ENCODE data around the gene AMPD2.

The AMPD2 gene

DNA sequence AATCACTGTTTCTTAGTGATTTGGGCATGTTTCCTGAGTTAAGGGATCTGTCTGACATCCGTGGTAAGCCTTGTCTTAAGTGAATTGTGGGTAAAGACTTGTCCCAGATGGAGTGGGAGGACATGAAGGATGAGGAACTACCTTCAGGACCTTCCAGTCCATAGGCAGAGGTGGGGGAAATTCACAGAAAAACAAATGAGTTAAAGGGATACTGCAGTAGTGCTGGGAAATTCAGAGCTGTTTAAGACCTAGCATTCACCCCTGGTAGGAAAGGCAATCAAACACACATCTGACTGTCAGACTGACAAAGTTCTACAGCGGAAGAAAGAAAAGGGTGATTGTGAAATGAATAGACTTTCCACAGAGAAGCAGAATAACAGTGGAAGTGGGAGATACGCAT is 3.2 kb upstream of the AMPD2 start:
- FAIRE-seq (no peak), DNase-seq (ENCODE audit: low spot score) (no peak)

- FAIRE-seq, result no peak
- DNase-seq (ENCODE audit: low spot score), result peak; percentile 77
Observed at GRCh38 chr1:109617291-109617801, 2.3 kb upstream of the AMPD2 start.

- DNase-seq (ENCODE audit: low spot score) (peak; percentile 37), FAIRE-seq (no peak)
Observed at GRCh38 chr1:109618661-109619575, 719 bp upstream of the AMPD2 start.

GRCh38 chr1:109620401-109620791 is 759 bp downstream of the AMPD2 start:
- FAIRE-seq (no peak), DNase-seq (ENCODE audit: low spot score) (peak; percentile 73)

DNA sequence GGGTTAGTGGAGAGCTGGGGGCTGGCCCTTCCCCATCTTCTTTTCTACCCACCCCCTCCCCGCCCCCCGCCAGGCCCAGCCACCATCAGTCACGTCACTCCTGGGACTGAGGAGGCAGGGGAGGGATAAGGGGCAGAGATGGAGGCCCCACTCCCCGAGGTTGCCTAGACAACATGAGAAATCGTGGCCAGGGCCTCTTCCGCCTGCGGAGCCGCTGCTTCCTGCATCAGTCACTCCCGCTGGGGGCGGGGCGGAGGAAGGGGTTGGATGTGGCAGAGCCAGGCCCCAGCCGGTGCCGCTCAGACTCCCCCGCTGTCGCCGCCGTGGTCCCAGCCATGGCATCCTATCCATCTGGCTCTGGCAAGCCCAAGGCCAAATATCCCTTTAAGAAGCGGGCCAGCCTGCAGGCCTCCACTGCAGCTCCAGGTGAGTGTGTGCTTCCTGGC is 1.2 kb downstream of the AMPD2 start:
- peak; percentile 74 for FAIRE-seq
- DNase-seq (ENCODE audit: low spot score), result peak; percentile 98

DNA sequence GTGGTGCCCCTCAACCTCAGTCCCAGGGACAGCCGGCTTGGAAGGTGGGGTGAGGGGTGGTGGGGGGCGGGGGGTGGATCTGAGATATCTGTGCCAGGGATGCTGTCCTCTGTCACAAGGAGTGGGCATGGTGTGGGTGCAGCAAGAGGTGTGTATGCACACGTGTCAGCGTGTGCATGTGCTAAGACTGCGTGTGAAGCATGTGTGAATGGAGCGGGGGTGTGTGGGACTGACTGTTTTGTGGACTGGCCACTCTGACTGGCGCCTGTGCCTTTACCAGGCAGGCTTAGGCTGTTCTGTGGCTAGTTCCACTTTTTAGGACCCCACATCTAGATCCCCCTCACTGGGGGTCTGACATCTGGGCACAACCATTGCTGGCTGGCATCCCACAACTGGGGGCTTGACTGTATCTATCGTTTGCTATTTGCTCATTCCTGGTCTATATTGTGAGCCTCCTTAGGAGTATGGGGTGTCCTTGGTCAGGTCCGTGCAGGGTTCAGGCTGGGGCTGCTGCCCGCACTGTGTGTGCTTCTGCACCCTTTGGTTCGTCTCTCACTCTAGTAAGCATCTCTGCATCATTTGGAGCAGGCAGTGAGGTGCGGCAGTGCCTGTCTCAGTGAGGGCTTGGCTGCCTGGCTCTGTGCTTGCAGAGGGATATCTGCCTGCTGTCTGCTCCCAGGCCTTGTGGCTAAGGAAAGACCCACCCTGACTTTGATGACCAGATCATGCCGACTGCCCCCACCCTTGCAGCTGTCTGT is 1.9 kb downstream of the AMPD2 start:
- FAIRE-seq, result no peak

DNA sequence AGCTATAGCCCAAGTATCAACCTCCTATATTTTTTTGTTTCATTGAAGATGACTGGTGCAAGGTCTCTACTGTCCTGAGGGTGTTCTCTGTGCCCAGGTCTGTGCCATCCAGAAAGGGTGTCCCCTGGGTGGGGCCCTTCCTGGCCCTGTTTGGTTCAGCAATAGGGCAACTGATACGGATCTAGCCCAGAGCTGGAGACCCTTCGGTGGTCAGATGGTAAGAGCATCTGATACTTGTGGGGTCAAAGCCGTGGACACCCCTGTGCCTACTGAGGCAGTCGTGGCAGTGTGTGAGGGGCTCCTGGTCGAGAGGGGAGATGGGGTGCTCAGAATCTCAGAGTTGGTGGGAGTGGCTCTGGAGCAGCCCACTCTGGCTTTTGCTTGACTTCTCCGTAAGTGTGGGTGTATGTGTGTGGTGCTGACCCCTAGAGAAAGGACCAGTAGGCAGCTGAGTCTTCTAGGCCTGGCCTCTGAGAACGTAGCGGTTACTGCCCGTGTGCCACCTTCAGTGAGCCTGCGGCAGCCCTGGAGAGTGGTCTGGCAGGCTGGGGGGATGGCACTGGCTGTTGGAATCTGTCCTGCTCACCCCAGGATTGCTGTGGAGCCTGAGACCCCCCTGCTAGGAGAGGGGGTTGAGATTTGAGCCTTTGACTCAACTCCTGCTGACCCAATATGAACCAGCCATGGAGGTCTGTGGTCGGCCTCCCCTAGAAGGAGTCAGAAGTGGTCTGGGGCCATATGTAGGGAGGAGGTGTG is 2.7 kb downstream of the AMPD2 start:
- DNase-seq (ENCODE audit: low spot score) (no peak), FAIRE-seq (no peak)

More for the DNA sequence above, 1.9 kb downstream of the AMPD2 start:
- DNase-seq (ENCODE audit: low spot score), result no peak

DNA sequence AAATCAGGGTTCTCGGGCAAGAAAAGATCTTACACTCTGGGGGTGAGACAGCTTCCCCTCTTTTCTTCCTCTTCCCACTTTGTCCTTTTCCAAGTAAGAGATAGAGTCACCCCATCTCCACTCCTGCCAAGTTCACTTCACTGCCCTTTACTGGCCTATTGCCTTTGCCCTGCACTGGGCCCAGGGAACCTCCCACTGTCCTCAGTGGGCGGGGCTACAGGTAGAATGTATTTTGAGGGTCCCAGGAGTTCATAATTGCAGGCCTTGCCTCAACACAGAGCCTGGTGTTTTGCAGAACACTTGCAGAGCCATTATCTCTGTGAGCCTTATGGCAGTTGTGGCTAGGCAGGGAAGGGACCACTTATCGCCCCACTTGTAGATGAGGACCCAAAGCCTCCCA is 3.3 kb downstream of the AMPD2 start:
- DNase-seq (ENCODE audit: low spot score) (no peak), FAIRE-seq (no peak)

DNA sequence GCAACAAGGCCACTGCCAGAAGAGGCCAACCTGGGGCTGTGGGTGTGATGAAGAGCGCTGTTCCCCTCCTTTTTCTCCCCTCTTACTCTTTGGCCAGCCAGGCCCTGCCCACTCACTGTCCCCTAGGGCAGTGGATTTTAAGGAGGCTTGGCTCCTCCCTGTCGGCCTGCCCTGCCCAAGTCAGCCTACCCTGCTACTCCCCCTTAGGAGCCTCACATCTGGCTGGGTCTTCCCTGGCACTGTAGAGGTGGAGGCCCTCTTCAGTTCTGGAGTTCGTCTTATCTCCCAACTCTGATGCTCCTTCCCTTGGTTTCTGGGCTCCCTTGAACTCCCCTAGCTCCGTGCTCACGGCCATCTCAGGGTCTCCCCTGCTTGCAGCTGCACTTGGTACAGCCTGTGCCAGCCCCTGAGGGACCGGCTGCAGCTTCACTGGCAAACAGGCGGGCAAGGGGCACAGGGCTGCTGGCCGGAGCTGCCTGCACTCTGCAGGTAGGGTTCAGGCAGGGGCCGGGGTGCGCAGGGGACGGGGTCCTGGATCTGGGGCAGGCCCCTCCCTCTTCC is 4.0 kb downstream of the AMPD2 start:
- no peak for FAIRE-seq

DNA sequence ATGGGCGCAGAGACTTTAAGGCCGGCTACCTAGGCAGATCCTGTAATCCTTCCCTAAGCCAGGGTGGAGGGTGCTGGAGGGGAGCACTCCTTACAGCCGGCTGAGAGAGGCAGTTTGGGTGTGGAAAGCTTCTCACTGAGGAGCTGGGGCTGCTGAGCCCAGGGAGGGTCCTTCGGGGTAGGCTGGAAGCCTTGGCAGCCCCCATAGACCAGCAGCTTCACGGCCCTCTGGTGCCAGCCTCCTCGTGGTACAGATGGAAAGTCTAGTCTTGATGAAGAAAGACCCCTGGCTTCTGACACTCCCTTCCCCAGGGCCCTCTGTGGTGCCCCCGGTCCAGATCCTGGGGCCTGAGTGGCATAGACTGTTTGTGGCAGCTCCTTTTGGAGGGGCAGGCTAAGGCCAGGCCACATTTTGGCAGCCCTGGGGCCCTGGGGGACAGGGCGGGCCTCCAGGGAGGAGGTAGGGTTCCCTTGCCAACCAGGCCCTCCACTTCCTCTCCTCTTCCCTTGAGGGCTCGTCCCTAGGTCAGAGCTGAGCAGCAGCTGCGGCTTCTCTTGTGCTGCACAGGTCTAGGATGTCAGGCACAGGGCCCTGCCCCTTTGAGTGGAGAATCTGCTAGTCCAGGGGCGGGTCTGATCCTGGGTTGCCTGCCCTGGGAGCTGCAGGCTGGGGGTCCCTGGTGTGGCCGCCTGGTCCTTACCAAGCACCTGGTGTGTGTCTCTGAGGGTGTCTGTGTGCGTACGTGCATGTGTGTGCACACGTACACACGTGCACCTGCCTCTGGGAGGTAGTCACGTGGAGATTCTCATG is 4.8 kb downstream of the AMPD2 start:
- FAIRE-seq (no peak), DNase-seq (ENCODE audit: low spot score) (no peak)

More for the DNA sequence above, 4.0 kb downstream of the AMPD2 start:
- DNase-seq (ENCODE audit: low spot score), result no peak

- DNase-seq (ENCODE audit: low spot score), result no peak
Observed at GRCh38 chr1:109625176-109625575, 5.5 kb downstream of the AMPD2 start.

DNA sequence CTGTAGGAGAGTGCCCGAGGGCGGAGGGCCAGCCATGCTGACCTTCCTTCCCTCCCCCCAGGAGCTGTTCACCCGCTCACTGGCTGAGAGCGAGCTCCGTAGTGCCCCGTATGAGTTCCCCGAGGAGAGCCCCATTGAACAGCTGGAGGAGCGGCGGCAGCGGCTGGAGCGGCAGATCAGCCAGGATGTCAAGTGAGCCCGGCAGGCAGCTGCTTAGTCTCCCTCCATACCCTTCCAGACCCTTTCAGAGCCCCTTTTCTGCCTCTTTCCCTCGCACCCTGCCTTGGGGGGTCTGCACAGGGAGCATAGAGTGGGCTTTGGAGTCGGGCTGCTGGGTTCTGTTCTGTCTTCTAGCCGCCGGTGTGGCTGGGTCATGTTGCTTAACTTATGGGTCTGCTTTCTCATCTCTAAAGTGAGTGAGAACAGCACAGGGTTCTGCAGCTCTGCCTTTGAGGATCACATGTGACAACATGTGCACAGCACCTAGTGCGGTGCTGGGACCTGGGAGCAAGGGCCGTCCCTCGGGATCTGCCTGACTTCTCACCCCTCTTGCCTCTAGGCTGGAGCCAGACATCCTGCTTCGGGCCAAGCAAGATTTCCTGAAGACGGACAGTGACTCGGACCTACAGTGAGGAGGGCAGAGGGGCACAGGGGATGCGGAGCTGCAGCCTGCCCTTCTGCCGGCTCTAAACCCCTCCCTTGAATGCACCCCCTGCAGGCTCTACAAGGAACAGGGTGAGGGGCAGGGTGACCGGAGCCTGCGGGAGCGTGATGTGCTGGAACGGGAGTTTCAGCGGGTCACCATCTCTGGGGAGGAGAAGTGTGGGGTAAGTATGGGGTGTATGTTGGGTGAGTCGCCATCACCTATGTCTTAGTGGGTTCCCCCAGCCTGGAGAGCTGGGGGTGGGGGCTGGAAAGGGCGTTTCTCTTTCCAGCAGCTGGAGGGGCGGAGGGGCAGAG is 6.2 kb downstream of the AMPD2 start:
- no peak for FAIRE-seq
- DNase-seq (ENCODE audit: low spot score), result no peak

More at GRCh38 chr1:109625176-109625575, 5.5 kb downstream of the AMPD2 start:
- FAIRE-seq, result no peak

GRCh38 chr1:109626682-109627408 is 7.2 kb downstream of the AMPD2 start:
- FAIRE-seq (no peak), DNase-seq (ENCODE audit: low spot score) (no peak)

DNA sequence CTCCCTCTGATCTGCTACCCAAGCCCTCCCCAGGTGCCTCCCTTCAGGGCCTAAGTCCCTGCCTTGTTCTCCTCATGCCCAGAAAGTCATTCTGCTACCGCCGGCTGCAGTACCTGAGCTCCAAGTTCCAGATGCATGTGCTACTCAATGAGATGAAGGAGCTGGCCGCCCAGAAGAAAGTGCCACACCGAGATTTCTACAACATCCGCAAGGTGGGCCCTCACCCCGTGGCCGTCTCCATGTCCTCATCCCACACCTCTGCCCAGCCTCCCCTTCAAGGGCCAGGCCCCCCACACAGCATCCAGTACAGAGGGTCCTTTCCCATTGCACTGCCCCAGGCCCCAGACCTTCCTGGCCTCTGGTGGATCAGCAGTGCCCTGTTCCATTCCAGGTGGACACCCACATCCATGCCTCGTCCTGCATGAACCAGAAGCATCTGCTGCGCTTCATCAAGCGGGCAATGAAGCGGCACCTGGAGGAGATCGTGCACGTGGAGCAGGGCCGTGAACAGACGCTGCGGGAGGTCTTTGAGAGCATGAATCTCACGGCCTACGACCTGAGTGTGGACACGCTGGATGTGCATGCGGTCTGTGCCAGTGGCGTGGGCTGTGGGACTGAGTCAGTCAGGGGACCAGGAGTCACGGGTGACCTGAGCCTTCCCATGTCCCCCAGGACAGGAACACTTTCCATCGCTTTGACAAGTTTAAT is 8.2 kb downstream of the AMPD2 start:
- DNase-seq (ENCODE audit: low spot score), result no peak
- FAIRE-seq, result peak; percentile 78

DNA sequence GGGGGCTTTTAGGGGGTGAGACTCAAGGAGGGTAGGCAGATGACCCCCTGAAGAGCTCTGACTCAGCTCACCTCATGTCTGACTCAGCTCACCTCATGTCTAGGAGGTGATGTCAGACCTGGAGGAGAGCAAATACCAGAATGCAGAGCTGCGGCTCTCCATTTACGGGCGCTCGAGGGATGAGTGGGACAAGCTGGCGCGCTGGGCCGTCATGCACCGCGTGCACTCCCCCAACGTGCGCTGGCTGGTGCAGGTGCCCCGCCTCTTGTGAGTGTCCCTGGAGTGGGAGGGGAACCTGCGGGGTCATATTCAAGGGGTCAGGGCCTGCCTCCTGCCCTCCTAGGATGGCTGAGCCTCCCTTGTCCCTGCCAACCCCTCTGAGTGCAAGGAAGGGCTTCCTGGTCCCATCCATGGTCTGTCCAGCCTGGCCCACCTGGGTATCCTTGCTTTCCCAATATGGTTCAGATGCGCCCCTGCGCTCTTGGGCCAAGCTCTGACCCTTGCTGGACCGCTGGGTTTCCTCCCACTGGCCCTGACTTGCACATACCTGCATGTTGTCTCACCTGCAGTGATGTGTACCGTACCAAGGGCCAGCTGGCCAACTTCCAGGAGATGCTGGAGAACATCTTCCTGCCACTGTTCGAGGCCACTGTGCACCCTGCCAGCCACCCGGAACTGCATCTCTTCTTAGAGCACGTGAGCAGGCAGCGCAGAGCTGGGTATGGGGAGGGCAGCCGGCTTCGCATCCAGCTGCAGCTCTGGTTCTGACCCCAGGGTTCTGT is 9.1 kb downstream of the AMPD2 start:
- DNase-seq (ENCODE audit: low spot score) (peak; percentile 56), FAIRE-seq (peak; percentile 48)

- DNase-seq (ENCODE audit: low spot score) (no peak), FAIRE-seq (no peak)
Observed at GRCh38 chr1:109629372-109630030, 9.9 kb downstream of the AMPD2 start.
